ENCODE results near the gene RASA3.
"Not testable (repeated sequence)": the region's sequence is repeated elsewhere in the genome, so short reads cannot be mapped to it uniquely, and the experiment has no call there.

The RASA3 gene

GRCh38 chr13:114118511-114119123, 13.8 kb downstream of the RASA3 start:
- peak; percentile 80 for DNase-seq (ENCODE audit: low read depth)
- TF ChIP-seq CTCF (conservative IDR thresholded peaks at IDR 0.05; ENCODE audit: low read depth, low read length) = no peak
- H3K4me3 ChIP-seq (ENCODE audit: low read depth, low read length) = no peak overlapping the region

DNA sequence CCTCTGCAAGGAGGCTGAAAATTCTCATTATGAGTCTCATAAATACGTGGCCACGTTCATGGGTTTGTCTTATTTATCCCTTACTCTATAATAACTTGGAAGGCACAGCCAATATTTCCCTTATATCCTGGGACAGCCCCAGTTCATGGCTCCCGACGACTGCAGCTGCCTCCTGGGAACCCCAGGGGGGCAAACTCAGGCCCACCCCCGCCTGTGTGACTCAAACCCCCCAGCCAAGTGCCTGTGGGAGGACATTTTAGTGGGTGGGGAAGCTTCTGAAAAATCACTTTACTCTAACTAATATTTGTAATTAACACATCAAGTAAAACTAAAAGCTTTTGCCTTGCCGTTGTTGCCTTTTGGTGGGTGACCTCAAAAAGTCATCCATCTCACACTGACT, 14.3 kb downstream of the RASA3 start:
- no peak for TF ChIP-seq CTCF (conservative IDR thresholded peaks at IDR 0.05; ENCODE audit: low read depth, low read length)
- no peak for DNase-seq (ENCODE audit: low read depth)
- H3K4me3 ChIP-seq (ENCODE audit: low read depth, low read length) = no peak overlapping the region

DNA sequence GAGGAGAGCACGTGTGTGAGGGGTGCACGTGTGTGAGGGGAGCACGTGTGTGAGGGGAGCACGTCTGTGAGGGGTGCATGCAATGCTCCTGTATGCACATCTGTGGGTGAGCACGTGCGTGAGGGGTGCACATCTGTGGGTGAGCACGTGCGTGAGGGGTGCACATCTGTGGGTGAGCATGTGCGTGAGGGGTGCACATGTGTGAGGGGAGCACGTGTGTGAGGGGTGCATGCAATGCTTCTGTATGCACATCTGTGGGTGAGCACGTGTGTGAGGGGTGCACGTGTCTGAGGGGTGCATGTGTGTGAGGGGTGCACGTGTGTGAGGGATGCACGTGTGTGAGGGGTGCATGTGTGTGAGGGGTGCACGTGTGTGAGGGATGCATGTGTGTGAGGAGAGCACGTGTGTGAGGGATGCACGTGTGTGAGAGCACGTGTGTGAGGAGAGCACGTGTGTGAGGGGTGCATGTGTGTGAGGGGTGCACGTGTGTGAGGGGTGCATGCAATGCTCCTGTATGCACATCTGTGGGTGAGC, 15.0 kb downstream of the RASA3 start:
- not testable (repeated sequence) for H3K4me3 ChIP-seq (ENCODE audit: low read depth, low read length); DNase-seq (ENCODE audit: low read depth)

DNA sequence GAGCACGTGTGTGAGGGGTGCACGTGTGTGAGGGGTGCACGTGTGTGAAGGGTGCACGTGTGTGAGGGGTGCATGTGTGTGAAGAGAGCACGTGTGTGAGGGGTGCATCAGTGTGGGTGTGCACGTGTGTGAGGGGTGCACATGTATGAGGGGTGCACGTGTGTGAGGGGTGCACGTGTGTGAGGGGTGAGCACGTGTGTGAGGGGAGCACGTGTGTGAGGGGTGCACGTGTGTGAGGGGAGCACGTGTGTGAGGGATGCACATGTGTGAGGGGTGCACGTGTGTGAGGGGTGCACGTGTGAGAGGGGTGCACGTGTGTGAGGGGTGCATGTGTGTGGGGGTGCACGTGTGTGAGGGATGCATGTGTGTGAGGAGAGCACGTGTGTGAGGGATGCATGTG, 15.7 kb downstream of the RASA3 start:
- no peak for TF ChIP-seq CTCF (conservative IDR thresholded peaks at IDR 0.05; ENCODE audit: low read depth, low read length)
- no peak overlapping the region for H3K4me3 ChIP-seq (ENCODE audit: low read depth, low read length)
- DNase-seq (ENCODE audit: low read depth) = no peak

- TF ChIP-seq CTCF (conservative IDR thresholded peaks at IDR 0.05; ENCODE audit: low read depth, low read length) = no peak
- no peak overlapping the region for H3K4me3 ChIP-seq (ENCODE audit: low read depth, low read length)
- no peak for DNase-seq (ENCODE audit: low read depth)
These were observed 16.6 kb downstream of the RASA3 start for GRCh38 chr13:114115796-114116195.

DNA sequence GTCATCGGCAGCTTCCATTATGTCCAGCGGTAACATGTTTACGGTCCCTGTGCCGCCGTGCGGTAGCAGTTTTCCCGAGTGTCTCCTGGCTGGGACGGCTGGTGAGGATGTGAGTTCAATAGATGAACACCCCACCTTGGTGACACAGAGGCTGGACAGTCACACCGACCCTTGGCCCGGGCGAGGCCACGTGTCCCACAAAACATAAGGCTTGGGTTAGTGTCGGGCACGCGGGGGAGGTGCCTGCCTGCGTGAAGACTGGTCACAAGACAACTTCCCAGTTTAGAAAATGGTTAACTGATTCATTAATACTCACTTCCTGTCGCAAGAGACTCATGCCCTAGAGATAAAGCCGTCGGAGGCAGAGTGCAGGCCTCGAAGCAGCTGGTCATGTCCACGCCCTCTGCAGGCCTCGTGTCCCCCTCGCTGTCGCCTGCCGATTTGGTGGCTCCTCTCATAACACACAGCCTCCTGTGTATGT, 17.2 kb downstream of the RASA3 start:
- H3K4me3 ChIP-seq (ENCODE audit: low read depth, low read length) = no peak overlapping the region
- TF ChIP-seq CTCF (conservative IDR thresholded peaks at IDR 0.05; ENCODE audit: low read depth, low read length) = peak; percentile 30
- DNase-seq (ENCODE audit: low read depth) = peak; percentile 75

DNA sequence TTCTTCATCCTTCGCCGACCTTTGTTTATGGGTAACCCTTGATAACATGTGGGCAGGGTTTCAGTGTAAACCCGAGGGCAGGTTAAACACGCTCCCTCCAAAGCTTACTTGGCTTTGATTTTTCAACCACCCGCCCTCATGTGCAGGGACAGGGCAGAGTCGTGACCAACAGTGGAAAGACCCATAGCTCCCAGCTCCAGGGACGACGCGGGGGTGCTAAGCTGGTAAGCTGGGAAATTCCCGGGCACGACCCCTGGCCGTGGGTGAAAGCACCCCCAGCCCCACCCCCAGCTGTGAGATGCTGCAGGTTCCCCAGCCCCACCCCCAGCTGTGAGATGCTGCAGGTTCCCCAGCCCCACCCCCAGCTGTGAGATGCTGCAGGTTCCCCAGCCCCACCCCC, 17.8 kb downstream of the RASA3 start:
- not testable (repeated sequence) for H3K4me3 ChIP-seq (ENCODE audit: low read depth, low read length); DNase-seq (ENCODE audit: low read depth)

DNA sequence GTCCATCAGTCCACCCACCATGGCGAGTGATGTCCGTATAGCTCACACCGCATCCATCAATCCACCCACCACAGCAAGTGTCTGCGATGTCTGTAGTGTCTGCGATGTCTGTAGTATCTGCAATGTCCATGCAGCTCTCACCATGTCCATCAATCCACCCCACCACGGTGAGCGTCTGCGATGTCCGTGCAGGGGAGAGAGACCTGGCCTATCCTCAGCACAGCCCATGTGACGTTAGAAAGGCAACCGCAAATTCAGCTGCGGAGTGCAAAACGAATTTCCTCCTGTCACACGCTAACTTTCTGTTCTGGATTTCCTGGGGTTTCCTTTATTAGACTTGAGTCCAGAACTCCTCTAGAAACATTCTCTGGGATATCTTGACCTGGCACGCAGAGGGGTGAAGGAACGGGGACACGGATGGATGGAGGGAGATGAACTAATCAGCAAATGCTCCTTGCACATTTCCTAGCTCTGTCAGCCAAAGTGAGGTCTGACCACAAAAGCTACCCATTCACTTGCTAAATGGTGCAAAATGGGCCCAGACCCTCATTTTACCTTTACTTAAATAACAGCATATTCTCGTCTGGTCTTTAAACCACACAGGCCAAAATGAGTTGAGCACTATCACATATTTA, 18.3 kb downstream of the RASA3 start:
- no peak for DNase-seq (ENCODE audit: low read depth)
- H3K4me3 ChIP-seq (ENCODE audit: low read depth, low read length) = no peak overlapping the region
- no peak for TF ChIP-seq CTCF (conservative IDR thresholded peaks at IDR 0.05; ENCODE audit: low read depth, low read length)

DNA sequence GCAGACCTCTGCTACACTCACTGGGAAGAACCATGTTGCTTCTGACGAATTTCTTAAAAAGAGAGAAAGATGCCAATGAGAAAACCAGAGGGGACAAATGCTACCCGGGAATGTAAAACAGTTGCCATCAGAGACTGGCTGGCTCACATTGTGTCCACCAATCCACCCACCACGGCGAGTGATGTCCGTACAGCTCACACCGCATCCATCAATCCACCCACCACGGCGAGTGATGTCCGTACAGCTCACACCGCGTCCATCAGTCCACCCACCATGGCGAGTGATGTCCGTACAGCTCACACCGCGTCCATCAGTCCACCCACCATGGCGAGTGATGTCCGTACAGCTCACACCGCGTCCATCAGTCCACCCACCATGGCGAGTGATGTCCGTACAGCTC, 19.0 kb downstream of the RASA3 start:
- not testable (repeated sequence) for DNase-seq (ENCODE audit: low read depth); H3K4me3 ChIP-seq (ENCODE audit: low read depth, low read length)

Data from choroid plexus epithelial cell (primary cell).